HepG2 (cell line): Measurements from ENCODE around the gene ABHD6. TPM values are rescaled to one million over a fixed set of nuclear protein-coding genes. Genes with fewer than 3 reads are reported as not detected.
A peak's percentile ranks its signal among the peaks of the same experiment; 100 is the strongest.

Source experiments
- ATF7 ChIP-seq, 2 experiments: fragments of 450-650 bp in 1 of 2; sonication (generic) in 1 of 2; formaldehyde crosslinking in 1 of 2; IDR thresholded peaks; 2 replicates each; pipeline versions ENCODE4 v1.4.0 to v1.6.1; 2016 to 2020; ENCODE audit warnings: antibody characterized with exemption in 1 of 2, mild to moderate bottlenecking in 1 of 2, missing genetic modification reagents in 1 of 2
- CC2D1A ChIP-seq: sonication (generic); formaldehyde crosslinking; IDR thresholded peaks from 2 replicates; pipeline ENCODE4 v1.8.1; 2023; ENCODE audit warnings: mild to moderate bottlenecking, missing genetic modification reagents
- CREB1 ChIP-seq, 2 experiments: fragments of 450-650 bp in 1 of 2; IDR thresholded peaks; 2 replicates each; pipeline ENCODE4 v1.6.1; 2016 to 2017; ENCODE audit warnings: control low read depth in 1 of 2, mild to moderate bottlenecking in 1 of 2, missing compliant biosample characterization in 1 of 2, missing genetic modification characterization in 1 of 2
- ETV5 ChIP-seq: IDR thresholded peaks from 2 replicates; pipeline ENCODE4 v1.6.1; 2018; ENCODE audit warnings: missing biosample characterization, missing genetic modification reagents, inconsistent platforms, borderline replicate concordance
- GATAD1 ChIP-seq: IDR thresholded peaks from 2 replicates; pipeline ENCODE4 v1.6.1; 2016; ENCODE audit warnings: missing genetic modification reagents, missing compliant biosample characterization
- LCORL ChIP-seq, 2 experiments: fragments of 450-650 bp in 1 of 2; sonication (generic) in 1 of 2; formaldehyde crosslinking in 1 of 2; IDR thresholded peaks; 2 replicates each; pipeline versions ENCODE4 v1.5.0 to v1.6.1; 2017 to 2020; ENCODE audit warnings: antibody characterized with exemption in 1 of 2, missing genetic modification reagents in 1 of 2
- RAD51 ChIP-seq: fragments of 450-650 bp; IDR thresholded peaks from 2 replicates; pipeline ENCODE4 v1.6.1; 2016; ENCODE audit warnings: borderline replicate concordance
- SALL1 ChIP-seq: sonication (generic); formaldehyde crosslinking; IDR thresholded peaks from 2 replicates; pipeline ENCODE4 v1.8.0; 2022; ENCODE audit warnings: mild to moderate bottlenecking, missing genetic modification reagents
- SOX6 ChIP-seq, 2 experiments: fragments of 450-650 bp in 1 of 2; sonication (generic) in 1 of 2; formaldehyde crosslinking in 1 of 2; IDR thresholded peaks; 2 replicates each; pipeline versions ENCODE4 v1.4.0 to v1.6.1; 2017 to 2020; ENCODE audit warnings: antibody characterized with exemption in 1 of 2, mild to moderate bottlenecking in 1 of 2, missing genetic modification reagents in 1 of 2
- SRSF9 ChIP-seq: fragments of 200-400 bp; formaldehyde crosslinking; IDR thresholded peaks from 2 replicates; pipeline ENCODE4 v1.6.1; 2018; ENCODE audit warnings: borderline replicate concordance, mild to moderate bottlenecking, low read depth, low read length; ENCODE audit not compliant: insufficient read depth, poor library complexity, severe bottlenecking
- TBX3 ChIP-seq: fragments of 450-650 bp; IDR thresholded peaks from 2 replicates; pipeline ENCODE4 v1.6.1; 2017; ENCODE audit warnings: antibody characterized with exemption, mild to moderate bottlenecking, inconsistent platforms, borderline replicate concordance
- ZBTB20 ChIP-seq: sonication (generic); formaldehyde crosslinking; IDR thresholded peaks from 2 replicates; pipeline ENCODE4 v1.8.1; 2023; ENCODE audit warnings: missing genetic modification reagents, low read depth, mild to moderate bottlenecking, borderline replicate concordance
- ZFP82 ChIP-seq: sonication (generic); formaldehyde crosslinking; IDR thresholded peaks from 2 replicates; pipeline ENCODE4 v1.5.1; 2020; ENCODE audit warnings: mild to moderate bottlenecking, missing genetic modification reagents, borderline replicate concordance
- ZNF292 ChIP-seq: sonication (generic); formaldehyde crosslinking; IDR thresholded peaks from 2 replicates; pipeline ENCODE4 v1.8.1; 2022; ENCODE audit warnings: mild to moderate bottlenecking, low read depth, missing genetic modification reagents, borderline replicate concordance
- ZNF556 ChIP-seq: sonication (generic); formaldehyde crosslinking; IDR thresholded peaks from 2 replicates; pipeline ENCODE4 v1.4.0; 2020; ENCODE audit warnings: mild to moderate bottlenecking, missing genetic modification reagents, borderline replicate concordance
- ZNF772 ChIP-seq: sonication (generic); formaldehyde crosslinking; IDR thresholded peaks from 2 replicates; pipeline ENCODE4 v1.5.0; 2020; ENCODE audit warnings: mild to moderate bottlenecking, missing genetic modification reagents
- ZNF792 ChIP-seq: IDR thresholded peaks from 2 replicates; pipeline ENCODE4 v1.6.1; 2016
- polyA plus RNA-seq, 8 experiments: library from polyadenylated mRNA; depleted of rRNA in 3 of 8; stranded (reverse) in 7 of 8; unstranded in 1 of 8; fragments of >200 nt; fragmentation: Illumina TruSeq in 4 of 8; extraction: Trizol in 4 of 8; gene quantifications; 2 replicates each; pipeline versions ENCODE4 v1.2.1 to v1.2.3, GENCODE V29; 2011 to 2016; ENCODE audit warnings: low read depth in 4 of 8, missing spikeins in 1 of 8, mixed read lengths in 1 of 8; ENCODE audit not compliant: insufficient read depth in 1 of 8
- total RNA-seq, 5 experiments: library from RNA; depleted of rRNA; stranded (reverse); fragments of >200 nt; fragmentation: Illumina TruSeq; extraction: Trizol; gene quantifications; 2 replicates each; pipeline ENCODE4 v1.2.3, GENCODE V29; 2016; ENCODE audit warnings: low read depth in 1 of 5
- TF ChIP-seq, protein P1 (sequence below): sonication (generic); formaldehyde crosslinking; IDR thresholded peaks from 2 replicates; pipeline ENCODE4 v1.5.1; 2020; ENCODE audit warnings: mild to moderate bottlenecking, missing genetic modification reagents
- TF ChIP-seq, protein P2 (sequence below): IDR thresholded peaks from 2 replicates; pipeline ENCODE4 v1.6.1; 2016; ENCODE audit warnings: mild to moderate bottlenecking
- TF ChIP-seq, protein P3 (sequence below): sonication (generic); formaldehyde crosslinking; IDR thresholded peaks from 2 replicates; pipeline ENCODE4 v1.4.0; 2020; ENCODE audit warnings: missing genetic modification reagents

The ABHD6 gene
- total and polyA plus RNA-seq, 2 of the 13 experiments (the other 11 are each of a cell fraction or from before 2014, with no cell fraction given), result 9.0 to 17.2 TPM

DNA sequence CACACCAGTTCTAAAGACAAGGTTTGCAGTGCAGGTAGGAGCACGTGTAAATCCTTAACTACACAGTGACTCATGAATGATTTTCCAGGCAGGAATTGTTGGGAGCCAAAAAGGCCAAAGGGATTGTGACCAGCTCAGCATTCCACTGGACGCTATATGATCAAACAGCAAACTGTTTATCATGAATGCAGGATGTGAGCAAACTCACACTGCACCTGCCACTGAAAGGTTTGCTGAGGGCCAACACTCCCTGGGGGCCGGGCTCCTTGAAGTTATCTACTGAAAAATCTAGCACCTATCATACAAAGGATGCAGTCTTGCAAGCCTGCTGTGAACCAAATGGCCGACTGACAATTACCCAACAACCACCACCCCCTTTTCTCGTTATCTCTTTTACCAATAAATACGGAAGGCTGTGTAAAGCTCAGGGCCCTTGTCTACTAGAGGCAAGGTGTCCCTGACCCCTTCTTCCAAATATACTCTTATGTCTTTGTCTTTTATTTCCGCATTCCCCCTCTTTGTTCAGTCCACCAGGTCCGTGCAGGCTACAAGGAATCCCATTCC is 15.3 kb upstream of the ABHD6 start (continued):
- TF ChIP-seq SOX6 (IDR thresholded peaks at IDR 0.05), result no peak
- TF ChIP-seq SOX6 (CRISPR knock-in tag; IDR thresholded peaks at IDR 0.05), result peak; percentile 78
- TF ChIP-seq TBX3, result peak; percentile 59; the same call in 1 of the 2 replicates
- TF ChIP-seq CC2D1A, result no peak
- TF ChIP-seq ZNF772 (CRISPR knock-in tag), result no peak
- TF ChIP-seq ZBTB20, result peak; percentile 53; the same call in 1 of the 2 replicates
- no peak for TF ChIP-seq ZNF556
- no peak for TF ChIP-seq CREB1 (IDR thresholded peaks at IDR 0.05)
- 0 out of 2 replicates have a peak, but pooled peaks have one; percentile 49 for TF ChIP-seq CREB1 (CRISPR knock-in tag; IDR thresholded peaks at IDR 0.05)
- TF ChIP-seq, protein P1, sequence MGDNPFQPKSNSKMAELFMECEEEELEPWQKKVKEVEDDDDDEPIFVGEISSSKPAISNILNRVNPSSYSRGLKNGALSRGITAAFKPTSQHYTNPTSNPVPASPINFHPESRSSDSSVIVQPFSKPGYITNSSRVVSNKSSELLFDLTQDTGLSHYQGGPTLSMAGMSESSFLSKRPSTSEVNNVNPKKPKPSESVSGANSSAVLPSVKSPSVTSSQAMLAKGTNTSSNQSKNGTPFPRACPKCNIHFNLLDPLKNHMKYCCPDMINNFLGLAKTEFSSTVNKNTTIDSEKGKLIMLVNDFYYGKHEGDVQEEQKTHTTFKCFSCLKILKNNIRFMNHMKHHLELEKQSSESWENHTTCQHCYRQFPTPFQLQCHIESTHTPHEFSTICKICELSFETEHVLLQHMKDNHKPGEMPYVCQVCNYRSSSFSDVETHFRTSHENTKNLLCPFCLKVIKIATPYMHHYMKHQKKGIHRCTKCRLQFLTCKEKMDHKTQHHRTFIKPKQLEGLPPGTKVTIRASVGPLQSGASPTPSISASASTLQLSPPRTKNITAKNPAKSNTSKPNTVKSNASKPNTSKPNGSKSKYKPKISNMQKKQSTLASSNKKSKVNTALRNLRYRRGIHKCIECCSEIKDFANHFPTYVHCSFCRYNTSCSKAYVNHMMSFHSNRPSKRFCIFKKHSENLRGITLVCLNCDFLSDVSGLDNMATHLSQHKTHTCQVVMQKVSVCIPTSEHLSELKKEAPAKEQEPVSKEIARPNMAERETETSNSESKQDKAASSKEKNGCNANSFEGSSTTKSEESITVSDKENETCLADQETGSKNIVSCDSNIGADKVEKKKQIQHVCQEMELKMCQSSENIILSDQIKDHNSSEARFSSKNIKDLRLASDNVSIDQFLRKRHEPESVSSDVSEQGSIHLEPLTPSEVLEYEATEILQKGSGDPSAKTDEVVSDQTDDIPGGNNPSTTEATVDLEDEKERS (CRISPR knock-in tag), result no peak
- TF ChIP-seq, protein P2, sequence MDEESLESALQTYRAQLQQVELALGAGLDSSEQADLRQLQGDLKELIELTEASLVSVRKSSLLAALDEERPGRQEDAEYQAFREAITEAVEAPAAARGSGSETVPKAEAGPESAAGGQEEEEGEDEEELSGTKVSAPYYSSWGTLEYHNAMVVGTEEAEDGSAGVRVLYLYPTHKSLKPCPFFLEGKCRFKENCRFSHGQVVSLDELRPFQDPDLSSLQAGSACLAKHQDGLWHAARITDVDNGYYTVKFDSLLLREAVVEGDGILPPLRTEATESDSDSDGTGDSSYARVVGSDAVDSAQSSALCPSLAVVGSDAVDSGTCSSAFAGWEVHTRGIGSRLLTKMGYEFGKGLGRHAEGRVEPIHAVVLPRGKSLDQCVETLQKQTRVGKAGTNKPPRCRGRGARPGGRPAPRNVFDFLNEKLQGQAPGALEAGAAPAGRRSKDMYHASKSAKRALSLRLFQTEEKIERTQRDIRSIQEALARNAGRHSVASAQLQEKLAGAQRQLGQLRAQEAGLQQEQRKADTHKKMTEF (CRISPR knock-in tag), result peak; percentile 24; the same call in 1 of the 2 replicates
- no peak for TF ChIP-seq ZFP82
- peak; percentile 30; the same call in 1 of the 2 replicates for TF ChIP-seq ETV5 (CRISPR knock-in tag)
- TF ChIP-seq SRSF9, result no peak
- no peak for TF ChIP-seq RAD51
- TF ChIP-seq ZNF792 (CRISPR knock-in tag), result 0 out of 2 replicates have a peak, but pooled peaks have one; percentile 39
- TF ChIP-seq LCORL (IDR thresholded peaks at IDR 0.05), result no peak
- TF ChIP-seq LCORL (CRISPR knock-in tag; IDR thresholded peaks at IDR 0.05), result peak; percentile 28; the same call in 1 of the 2 replicates
- no peak for TF ChIP-seq ATF7 (IDR thresholded peaks at IDR 0.05)
- TF ChIP-seq ATF7 (CRISPR knock-in tag; IDR thresholded peaks at IDR 0.05), result no peak
- TF ChIP-seq, protein P3, sequence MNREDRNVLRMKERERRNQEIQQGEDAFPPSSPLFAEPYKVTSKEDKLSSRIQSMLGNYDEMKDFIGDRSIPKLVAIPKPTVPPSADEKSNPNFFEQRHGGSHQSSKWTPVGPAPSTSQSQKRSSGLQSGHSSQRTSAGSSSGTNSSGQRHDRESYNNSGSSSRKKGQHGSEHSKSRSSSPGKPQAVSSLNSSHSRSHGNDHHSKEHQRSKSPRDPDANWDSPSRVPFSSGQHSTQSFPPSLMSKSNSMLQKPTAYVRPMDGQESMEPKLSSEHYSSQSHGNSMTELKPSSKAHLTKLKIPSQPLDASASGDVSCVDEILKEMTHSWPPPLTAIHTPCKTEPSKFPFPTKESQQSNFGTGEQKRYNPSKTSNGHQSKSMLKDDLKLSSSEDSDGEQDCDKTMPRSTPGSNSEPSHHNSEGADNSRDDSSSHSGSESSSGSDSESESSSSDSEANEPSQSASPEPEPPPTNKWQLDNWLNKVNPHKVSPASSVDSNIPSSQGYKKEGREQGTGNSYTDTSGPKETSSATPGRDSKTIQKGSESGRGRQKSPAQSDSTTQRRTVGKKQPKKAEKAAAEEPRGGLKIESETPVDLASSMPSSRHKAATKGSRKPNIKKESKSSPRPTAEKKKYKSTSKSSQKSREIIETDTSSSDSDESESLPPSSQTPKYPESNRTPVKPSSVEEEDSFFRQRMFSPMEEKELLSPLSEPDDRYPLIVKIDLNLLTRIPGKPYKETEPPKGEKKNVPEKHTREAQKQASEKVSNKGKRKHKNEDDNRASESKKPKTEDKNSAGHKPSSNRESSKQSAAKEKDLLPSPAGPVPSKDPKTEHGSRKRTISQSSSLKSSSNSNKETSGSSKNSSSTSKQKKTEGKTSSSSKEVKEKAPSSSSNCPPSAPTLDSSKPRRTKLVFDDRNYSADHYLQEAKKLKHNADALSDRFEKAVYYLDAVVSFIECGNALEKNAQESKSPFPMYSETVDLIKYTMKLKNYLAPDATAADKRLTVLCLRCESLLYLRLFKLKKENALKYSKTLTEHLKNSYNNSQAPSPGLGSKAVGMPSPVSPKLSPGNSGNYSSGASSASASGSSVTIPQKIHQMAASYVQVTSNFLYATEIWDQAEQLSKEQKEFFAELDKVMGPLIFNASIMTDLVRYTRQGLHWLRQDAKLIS (CRISPR knock-in tag), result no peak
- peak; percentile 54 for TF ChIP-seq SALL1 (CRISPR knock-in tag)
- 0 out of 2 replicates have a peak, but pooled peaks have one; percentile 14 for TF ChIP-seq ZNF292 (CRISPR knock-in tag)
- no peak for TF ChIP-seq GATAD1 (CRISPR knock-in tag)
